GM19043 (cell line): ENCODE results near the gene SLC8B1.

Source experiments
- ATAC-seq: cut with Tn5 transposase; IDR thresholded peaks from one replicate; pipeline ENCODE4 v1.9.1; 2021; ENCODE audit warnings: low read depth; ENCODE audit not compliant: unreplicated experiment

Gene SLC8B1

GRCh38 chr12:113334786-113335539 is at the start of gene SLC8B1:
Gene SLC8B1, minus strand, starts transcription at chr12:113335109. Its CDS starts 2,231 bp downstream, at chr12:113332878.
- peak; percentile 92 for ATAC-seq

DNA sequence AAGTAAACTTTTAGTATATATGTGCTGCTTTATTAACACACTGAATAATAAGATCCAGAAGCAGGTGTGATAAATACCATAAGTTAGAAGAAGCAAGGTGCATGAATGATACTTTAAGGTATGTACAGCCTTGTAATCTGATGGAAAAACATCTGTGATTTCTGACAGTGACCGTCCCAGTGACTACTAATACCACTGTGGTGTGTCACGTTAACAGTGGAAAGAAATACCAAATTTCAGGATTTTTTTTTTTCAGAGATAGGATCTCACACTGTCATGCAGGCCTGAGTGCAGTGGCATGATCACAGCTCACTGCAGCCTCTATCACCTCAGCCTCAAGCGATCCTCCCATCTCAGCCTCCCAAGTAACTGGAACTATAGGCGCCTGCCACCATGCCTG is 47.3 kb upstream of the SLC8B1 start:
- ATAC-seq = no peak

DNA sequence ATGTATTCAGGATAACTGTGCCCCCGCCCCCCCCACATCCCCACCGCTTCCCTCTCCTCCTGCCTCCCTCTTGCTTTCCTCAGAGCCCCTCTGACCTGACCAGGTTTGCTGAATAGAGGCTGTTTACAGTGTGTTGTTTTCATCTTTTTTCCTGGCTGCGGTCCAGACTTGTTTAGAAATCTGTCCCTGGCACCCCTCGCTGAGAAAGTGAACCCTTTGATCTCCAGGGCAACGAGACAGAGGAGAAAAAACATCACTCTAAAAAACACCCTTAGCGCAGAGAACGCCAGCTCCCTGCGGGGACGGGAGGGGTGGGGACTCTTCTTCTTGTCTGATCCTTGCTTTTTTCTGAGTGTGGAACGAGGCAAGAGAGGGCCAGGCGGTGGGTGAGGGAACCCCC is 46.3 kb upstream of the SLC8B1 start:
- no peak for ATAC-seq

- no peak for ATAC-seq
These were observed 43.4 kb upstream of the SLC8B1 start for GRCh38 chr12:113378291-113378690.

GRCh38 chr12:113374823-113375428 is 40.0 kb upstream of the SLC8B1 start:
- no peak for ATAC-seq

DNA sequence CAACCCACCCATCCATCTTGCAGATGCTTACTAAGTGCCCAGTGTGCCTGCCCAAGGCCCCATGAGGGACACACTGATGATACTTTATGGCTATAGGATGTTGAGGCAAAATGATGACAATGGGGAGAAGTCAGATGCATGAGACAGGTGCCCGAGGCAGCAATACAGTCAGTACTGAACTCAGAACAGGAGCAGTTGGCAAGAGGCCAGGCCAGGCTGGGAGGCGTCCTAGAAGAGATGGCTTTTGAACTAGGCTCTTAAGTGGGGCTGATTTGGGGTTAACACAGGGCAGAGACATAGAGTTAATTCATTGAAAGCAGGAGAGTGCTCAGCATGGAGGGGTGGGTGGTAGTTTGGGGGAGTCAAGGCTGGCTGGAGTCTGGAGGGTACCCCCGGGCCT is 39.1 kb upstream of the SLC8B1 start:
- ATAC-seq = no peak

GRCh38 chr12:113373440-113373839 is 38.5 kb upstream of the SLC8B1 start:
- no peak for ATAC-seq

DNA sequence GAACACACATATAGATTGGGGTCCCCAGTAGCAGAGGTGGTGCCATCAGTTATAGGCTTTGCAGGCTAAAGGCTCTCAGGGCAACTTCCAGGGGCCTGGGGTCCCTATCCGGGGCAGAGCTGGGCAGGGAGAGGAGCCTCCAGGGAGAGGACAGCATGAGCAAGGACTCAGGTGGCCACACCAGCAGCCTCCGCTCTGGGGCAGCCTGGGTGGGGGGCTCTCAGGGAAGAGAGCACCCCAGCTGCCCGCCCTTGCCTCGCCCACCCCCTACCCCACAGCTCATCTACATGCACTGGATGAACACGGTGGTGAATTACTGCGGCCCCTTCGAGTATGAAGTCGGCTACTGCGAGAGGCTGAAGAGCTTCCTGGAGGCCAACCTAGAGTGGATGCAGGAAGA is 37.5 kb upstream of the SLC8B1 start:
- no peak for ATAC-seq

- ATAC-seq = no peak
These were observed 36.9 kb upstream of the SLC8B1 start for GRCh38 chr12:113371808-113372207.

DNA sequence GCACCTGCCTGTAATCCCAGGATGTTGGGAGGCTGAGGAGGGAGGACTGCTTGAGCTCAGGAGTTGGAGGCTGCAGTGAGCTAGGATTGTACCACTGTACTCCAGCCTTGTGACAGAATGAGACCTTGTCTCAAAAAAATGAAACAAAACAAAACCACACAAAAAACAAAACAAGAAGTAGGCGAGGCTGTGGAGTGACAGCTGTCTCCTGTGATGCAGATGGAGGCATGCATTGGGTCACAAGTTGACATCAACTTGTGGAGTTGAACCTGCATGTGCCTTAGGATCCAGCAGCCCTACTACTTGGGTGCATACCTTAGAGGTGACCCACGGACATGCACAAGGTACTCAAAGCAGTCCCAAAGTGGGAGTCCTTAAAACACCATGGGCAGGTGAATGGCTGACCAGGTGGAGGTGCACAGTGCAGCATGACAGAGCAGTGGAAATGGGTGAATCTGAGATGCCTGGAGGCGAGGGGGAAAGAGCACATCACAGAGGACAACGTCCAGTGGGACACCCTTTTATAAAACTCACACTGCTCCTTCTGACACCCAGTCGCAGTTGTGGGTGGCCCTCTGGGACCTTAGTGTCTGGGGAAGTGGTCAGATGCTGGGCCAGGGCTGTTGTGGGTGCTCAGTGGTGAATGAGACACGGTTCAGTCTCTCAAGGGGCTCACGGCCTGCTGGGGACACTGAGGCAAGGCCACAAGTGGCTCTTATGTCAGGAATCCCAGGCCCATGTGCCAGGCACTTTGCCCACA is 36.2 kb upstream of the SLC8B1 start:
- no peak for ATAC-seq

GRCh38 chr12:113369391-113369985 is 34.6 kb upstream of the SLC8B1 start:
- ATAC-seq = no peak

DNA sequence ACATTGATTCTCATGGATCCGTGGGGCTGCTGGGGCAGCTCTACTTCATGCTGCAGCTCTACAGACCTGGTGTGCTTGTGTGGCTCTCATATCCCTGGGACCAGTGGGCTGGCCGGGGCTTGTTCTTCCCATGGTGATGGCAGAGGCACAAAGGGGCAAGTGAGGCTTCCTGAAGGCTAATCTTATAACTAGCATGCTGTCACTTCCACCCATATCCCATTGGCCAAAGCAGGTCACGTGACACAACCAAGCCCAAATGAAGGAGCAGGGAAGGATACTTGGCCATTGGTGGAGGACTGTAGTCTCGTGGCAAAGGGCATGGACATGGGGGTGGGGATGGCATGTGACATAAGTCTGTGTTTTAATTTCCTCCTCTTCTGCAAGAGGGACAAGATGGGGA is 33.4 kb upstream of the SLC8B1 start:
- ATAC-seq = no peak

DNA sequence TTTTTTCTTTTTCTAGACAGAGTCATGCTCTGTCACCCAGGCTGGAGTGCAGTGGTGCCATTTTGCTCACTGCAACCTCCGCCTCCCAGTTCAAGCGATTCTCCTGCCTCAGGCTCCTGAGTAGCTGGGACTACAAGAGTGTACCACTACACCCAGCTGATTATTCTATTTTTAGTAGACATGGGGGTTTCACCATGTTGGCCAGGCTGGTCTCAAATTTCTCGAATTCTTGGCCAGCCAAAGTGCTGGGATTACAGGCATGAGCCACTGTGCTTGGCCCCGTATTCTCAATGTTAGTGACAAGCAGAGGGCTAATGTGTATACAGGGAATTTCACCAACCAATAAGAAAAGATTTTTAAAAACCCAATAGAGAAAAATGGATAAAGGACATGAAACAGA is 31.9 kb upstream of the SLC8B1 start:
- no peak for ATAC-seq

DNA sequence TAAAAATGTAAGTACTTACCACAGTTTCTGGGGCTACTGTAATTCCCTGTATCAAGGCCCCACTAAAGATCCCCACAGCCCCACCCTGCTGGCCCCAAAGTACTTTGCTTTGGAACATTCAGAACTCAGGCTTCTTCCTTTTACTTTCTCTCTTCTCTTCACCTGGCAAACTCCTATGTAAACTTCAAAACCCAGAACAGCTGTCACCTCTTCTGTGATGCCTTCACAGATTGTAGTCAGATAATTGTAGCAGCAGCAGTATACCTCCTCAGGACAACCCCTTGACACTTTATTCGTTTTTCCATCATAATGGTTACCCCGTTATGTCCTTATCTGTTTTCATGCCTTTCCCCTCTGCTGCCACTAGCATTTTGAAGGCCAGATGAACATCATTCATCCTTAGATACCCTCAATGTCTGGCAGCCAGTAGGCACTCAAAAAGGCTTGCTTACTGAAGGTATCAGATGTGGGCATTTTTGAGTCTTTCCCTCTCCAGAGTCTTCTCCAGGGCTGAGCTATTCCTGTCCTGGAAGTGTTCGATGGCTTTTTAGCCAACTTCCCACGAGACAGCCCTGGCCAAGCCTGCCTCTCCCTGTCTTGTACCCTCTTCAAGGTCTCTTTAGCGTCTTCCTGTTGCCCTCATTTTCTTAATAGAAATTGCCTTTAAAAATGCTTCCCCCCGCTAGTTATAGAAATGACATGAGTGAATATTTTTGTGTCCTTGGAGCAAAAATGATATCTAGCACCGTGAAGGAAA is 30.9 kb upstream of the SLC8B1 start:
- ATAC-seq = no peak

GRCh38 chr12:113364698-113365097 is 29.8 kb upstream of the SLC8B1 start:
- ATAC-seq = no peak

- no peak for ATAC-seq
These were observed 26.9 kb upstream of the SLC8B1 start for GRCh38 chr12:113361574-113362370.

DNA sequence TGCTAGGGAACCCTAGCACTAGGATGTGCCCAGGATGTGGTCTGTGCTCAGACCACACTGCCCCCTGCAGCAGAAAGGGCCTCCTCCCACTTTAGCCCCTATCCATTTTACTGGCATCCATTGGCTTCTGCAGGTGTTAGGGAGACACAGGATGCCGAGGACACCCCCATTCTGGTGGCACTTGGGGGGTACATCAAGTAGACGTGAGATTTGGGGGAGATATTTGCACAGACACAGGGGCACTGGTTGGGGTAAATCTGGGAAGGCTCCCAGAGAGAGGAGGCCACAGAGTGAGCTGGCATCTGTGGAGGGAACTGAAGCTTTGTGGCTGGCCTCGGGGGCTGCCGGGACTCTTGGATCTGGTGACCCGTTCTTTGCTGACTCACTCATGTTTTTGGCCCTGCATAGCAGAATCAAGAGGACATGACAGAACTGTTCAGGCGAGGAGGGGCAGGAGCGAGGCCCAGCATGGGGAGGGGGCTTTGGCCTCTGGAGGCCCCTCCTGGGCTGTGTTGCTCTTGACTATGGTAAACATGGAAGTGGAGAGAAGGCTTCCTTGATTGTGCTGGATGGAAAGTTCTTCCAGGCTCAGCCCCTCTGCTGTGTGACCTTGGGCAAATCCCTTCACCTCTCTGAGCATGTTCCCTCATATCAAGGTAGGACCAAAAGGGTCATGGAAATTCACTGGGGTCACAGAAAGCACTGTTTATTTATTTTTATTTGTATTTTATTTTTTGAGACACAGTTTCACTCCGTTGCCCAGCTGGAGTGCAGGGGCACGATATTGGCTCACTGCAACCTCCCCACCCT is 25.2 kb upstream of the SLC8B1 start:
- ATAC-seq = no peak

GRCh38 chr12:113359133-113359938 is 24.4 kb upstream of the SLC8B1 start:
- no peak for ATAC-seq
